SIG-M5 treated with dmso at 0.1 percent for 504 hours (cell line): ENCODE results near the gene CAPS2.
"Not testable (repeated sequence)": the region's sequence is repeated elsewhere in the genome, so short reads cannot be mapped to it uniquely, and the experiment has no call there.

ENCODE experiments used
- DNase-seq: peaks from one replicate; lab custom pipeline; 2025; ENCODE audit not compliant: unreplicated experiment; lab: John Stamatoyannopoulos, UW

Gene CAPS2

DNA sequence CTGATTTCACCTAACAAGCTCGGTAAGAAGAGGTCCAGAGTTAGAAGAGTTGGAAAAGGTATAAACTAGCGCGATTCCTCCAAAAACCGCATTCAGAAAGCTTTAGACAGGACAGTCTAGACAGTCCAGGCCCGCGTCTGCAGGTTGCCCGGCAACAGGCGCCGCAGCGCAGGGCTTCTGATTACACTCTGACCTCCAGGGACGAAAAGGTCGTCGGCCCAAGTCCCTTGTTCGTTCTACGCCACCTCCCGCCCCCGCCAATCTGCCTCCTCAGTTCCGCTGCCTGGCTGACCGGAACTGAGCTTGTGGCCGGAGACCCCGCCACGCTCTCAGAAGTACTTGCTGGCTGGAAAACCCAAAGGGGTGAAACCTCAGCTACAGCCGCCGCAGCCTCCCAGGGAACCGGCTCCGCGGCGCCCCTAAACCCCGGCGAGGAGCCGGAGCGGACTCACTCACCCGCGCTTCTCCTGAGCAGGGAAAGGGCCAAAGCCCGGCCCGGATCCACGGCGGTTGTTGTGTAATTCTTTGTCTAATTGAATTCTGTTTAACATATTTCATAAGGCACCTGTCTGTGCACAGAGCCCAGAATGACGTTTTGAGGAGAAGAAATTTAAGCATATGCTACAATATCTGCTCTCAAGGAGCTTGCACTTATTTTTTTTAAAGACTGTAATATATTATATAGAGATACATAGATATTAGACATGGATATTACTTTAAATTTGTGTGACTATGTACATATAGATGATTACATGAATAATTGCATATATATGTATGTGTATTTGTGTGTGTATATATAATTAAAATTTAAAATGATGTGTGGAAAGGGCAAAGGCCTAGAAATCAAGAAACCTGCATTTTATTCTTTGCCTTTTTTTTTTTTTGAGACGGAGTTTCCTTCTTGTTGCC lies at the start of gene CAPS2:
Gene CAPS2, minus strand, starts transcription at position 407 of the 909 bp plus-strand sequence. CDS start 3,826 bp downstream, outside the sequence.
- peak; percentile 89 for DNase-seq

GRCh38 chr12:75378354-75378753 lies 48.2 kb upstream of the CAPS2 start:
- DNase-seq, result no peak

GRCh38 chr12:75374971-75375370 lies 44.8 kb upstream of the CAPS2 start:
- DNase-seq, result no peak

GRCh38 chr12:75366629-75367028 lies 36.5 kb upstream of the CAPS2 start:
- DNase-seq, result no peak

GRCh38 chr12:75364919-75365318 lies 34.8 kb upstream of the CAPS2 start:
- peak; percentile 84 for DNase-seq

- DNase-seq, result no peak
These were observed 31.3 kb upstream of the CAPS2 start for GRCh38 chr12:75361408-75361807.

DNA sequence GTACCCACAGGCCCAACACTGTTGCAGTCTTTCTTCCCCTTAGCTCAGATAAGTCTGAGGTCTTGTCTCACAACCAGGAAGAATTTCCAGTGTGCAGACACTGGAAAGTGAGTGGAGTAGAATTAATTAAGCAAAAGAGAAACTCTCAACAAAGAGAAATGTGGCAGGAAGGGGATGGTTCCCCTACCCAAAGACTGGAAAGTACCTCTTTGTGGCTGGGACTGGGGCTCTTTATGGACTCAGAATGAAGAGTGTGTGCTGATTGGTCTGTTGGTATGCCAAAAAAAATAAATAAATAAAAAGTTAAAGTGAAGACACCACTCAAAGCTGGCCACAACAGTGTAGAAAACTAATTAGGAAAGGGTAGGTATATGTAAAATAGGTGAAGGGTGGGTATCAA lies 30.8 kb upstream of the CAPS2 start:
- DNase-seq, result no peak

- no peak for DNase-seq
These were observed 23.9 kb upstream of the CAPS2 start for GRCh38 chr12:75354011-75354410.

- no peak for DNase-seq
These were observed 20.3 kb upstream of the CAPS2 start for GRCh38 chr12:75350413-75350812.

- no peak for DNase-seq
These were observed 19.8 kb upstream of the CAPS2 start for GRCh38 chr12:75349946-75350345.

GRCh38 chr12:75346215-75346614 lies 16.1 kb upstream of the CAPS2 start:
- not testable (repeated sequence) for DNase-seq

GRCh38 chr12:75345531-75345930 lies 15.4 kb upstream of the CAPS2 start:
- DNase-seq, result no peak

DNA sequence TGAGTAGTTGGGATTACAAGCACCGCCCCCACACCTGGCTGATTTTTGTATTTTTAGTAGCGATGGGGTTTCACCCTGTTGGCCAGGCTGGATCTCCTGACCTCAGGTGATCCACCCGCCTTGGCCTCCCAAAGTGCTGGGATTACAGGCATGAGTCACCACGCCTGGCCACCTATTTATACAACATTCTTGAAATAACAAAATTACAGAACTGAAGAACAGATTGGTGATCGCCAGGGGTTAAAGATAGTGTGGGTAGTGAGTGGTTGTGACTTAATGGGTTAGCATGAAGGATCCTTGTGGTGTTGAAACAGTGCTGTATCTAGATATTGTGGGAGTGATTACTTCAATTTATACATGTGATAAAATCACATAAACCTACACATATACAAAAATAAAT lies 11.7 kb upstream of the CAPS2 start:
- no peak for DNase-seq

- DNase-seq, result no peak
These were observed 7.8 kb upstream of the CAPS2 start for GRCh38 chr12:75337905-75338304.

GRCh38 chr12:75334384-75335030 lies 4.4 kb upstream of the CAPS2 start, which contains the start of gene GLIPR1L1:
Gene GLIPR1L1 (plus strand): TSS chr12:75334670. CDS start chr12:75334729, 59 bp downstream.
- DNase-seq, result peak; percentile 81

DNA sequence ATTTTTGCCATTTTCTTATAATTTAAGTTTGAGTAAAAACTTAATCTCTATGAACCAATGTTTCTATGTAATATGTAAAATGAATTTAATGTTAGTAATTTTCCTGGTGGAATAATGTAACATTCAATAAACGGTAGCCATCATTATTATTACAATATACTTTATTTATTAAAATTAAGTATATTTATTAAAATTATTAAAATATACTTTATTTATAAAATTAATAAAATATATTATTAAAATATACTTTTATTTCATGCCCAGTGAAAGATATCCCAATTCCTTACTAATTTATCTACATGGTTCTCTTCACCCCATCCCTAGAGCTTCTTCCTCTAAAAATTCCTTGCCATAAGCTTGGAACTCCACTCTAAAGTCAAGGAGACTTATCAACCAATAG lies 2.5 kb downstream of the CAPS2 start:
- DNase-seq, result no peak

DNA sequence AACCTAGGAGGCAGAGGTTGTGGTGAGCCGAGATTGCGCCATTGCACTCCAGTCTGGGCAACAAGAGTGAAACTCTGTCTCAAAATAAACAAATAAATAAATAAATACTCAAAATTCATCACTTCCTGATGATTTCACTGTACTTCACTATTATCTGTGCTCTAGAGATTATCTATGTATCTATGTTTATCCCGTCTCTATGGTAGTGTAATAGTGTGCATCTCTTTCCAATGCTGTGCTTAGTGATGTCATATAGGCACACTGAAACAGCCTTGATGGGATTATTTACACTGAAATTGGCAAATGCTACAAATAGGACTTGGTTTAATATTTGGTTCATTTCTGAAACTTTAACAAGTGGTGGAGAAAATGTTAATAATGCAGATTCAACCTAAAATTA lies 6.5 kb downstream of the CAPS2 start:
- no peak for DNase-seq

DNA sequence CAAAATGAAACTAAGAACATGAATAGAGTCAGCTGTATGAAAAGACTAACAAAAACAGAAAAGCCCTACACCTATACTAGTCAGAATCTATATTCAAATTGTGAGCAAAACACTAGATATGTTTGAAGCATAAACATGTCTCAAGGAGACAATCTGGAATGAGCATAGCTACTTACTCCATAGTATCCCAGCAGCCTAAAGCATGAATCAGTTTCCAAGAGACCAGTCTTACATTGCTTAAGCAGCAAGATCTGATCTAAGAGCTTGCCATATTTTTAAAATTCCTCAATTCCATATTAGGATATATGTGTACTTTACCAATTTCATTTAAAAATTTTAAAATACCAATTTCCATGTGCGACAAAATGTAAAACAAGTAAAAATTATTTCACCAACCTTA lies 7.7 kb downstream of the CAPS2 start:
- no peak for DNase-seq

GRCh38 chr12:75317784-75318183 lies 12.3 kb downstream of the CAPS2 start:
- DNase-seq, result no peak

- no peak for DNase-seq
These were observed 14.6 kb downstream of the CAPS2 start for GRCh38 chr12:75315518-75315917.

GRCh38 chr12:75311369-75311768 lies 18.8 kb downstream of the CAPS2 start:
- no peak for DNase-seq

DNA sequence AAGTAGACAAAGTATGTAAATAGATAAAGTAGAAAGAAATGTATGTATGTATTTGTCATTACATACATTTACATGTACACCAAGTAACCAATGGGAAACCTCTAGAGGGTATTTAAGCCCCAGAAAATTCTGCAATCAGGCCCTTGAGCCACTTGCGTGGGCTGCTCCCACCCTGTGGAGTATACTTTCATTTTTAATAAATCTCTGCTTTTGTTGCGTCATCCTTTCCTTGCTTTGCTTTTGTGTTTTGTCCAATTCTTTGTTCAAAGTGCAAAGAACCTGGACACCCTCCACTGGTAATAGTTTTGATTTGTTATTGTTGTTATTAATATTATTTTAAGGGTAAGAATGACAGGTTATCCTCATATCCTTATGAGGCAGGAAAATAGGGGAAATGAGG lies 21.8 kb downstream of the CAPS2 start:
- DNase-seq, result no peak
